RWPE2 (cell line): ENCODE results near the gene ATP13A3.

Experiments used
- ATAC-seq: fragments of 200-7000 bp; cut with Tn5 transposase; 3 replicates; pipeline ENCODE4 v1.9.1; 2021; ENCODE audit warnings: low read depth
- DNase-seq: peaks from one replicate; pipeline ENCODE4 v3.0.0-alpha.2; 2020; ENCODE audit warnings: low spot score
- H3K27ac ChIP-seq: fragments of 450-650 bp; 2 replicates; pipeline ENCODE4 v1.5.1; 2017; ENCODE audit warnings: mild to moderate bottlenecking; ENCODE audit not compliant: poor library complexity, severe bottlenecking
- H3K27me3 ChIP-seq: fragments of 250-450 bp; sonication (Bioruptor Pico); 2 replicates; pipeline ENCODE4 v1.5.1; 2021; ENCODE audit warnings: mild to moderate bottlenecking, moderate library complexity; ENCODE audit not compliant: insufficient read depth, poor library complexity, severe bottlenecking
- H3K36me3 ChIP-seq: fragments of 250-450 bp; sonication (Bioruptor Pico); 2 replicates; pipeline ENCODE4 v1.5.1; 2020; ENCODE audit warnings: low read depth, mild to moderate bottlenecking, moderate library complexity
- H3K4me1 ChIP-seq: fragments of 250-450 bp; sonication (Bioruptor Pico); 2 replicates; pipeline ENCODE4 v1.5.1; 2021; ENCODE audit warnings: mild to moderate bottlenecking, moderate library complexity; ENCODE audit not compliant: insufficient read depth, poor library complexity, severe bottlenecking
- H3K4me3 ChIP-seq: fragments of 250-450 bp; sonication (Bioruptor Pico); 2 replicates; pipeline ENCODE4 v1.5.1; 2021; ENCODE audit warnings: mild to moderate bottlenecking, moderate library complexity; ENCODE audit not compliant: severe bottlenecking
- H3K9me3 ChIP-seq: fragments of 250-450 bp; sonication (Bioruptor Pico); 2 replicates; pipeline ENCODE4 v1.5.1; 2021; ENCODE audit warnings: mild to moderate bottlenecking, moderate library complexity; ENCODE audit not compliant: severe bottlenecking
- CTCF ChIP-seq: fragments of 450-650 bp; IDR thresholded peaks from one replicate; pipeline ENCODE4 v1.5.1; 2017; ENCODE audit warnings: mild to moderate bottlenecking, moderate library complexity; ENCODE audit not compliant: poor library complexity, severe bottlenecking

The ATP13A3 gene

GRCh38 chr3:194386648-194387047 is 100.2 kb downstream of the ATP13A3 start:
- no peak for ATAC-seq
- Histone ChIP-seq H3K27ac (no peak overlapping the region), H3K27me3 (no peaks in the 10 kb centered on the region), H3K36me3 (no peaks in the 10 kb centered on the region), H3K9me3 (no peaks in the 10 kb centered on the region), H3K4me1 (no peaks in the 10 kb centered on the region), H3K4me3 (no peak overlapping the region)
- DNase-seq = no peak
- TF ChIP-seq CTCF = no peak

GRCh38 chr3:194386066-194386465 is 100.7 kb downstream of the ATP13A3 start:
- no peak overlapping the region for H3K27ac ChIP-seq
- no peak overlapping the region for H3K4me3 ChIP-seq
- no peaks in the 10 kb centered on the region for H3K9me3 ChIP-seq
- no peaks in the 10 kb centered on the region for H3K36me3 ChIP-seq
- no peak for TF ChIP-seq CTCF
- ATAC-seq = no peak
- H3K4me1 ChIP-seq = no peaks in the 10 kb centered on the region
- H3K27me3 ChIP-seq = no peaks in the 10 kb centered on the region
- no peak for DNase-seq

- Histone ChIP-seq H3K9me3 (no peaks in the 10 kb centered on the region), H3K27me3 (no peaks in the 10 kb centered on the region), H3K27ac (no peak overlapping the region), H3K36me3 (no peaks in the 10 kb centered on the region), H3K4me3 (no peak overlapping the region), H3K4me1 (no peaks in the 10 kb centered on the region)
- DNase-seq (no peak), ATAC-seq (no peak)
- no peak for TF ChIP-seq CTCF
These were observed 102.2 kb downstream of the ATP13A3 start for GRCh38 chr3:194384569-194385001.

GRCh38 chr3:194384156-194384555 is 102.6 kb downstream of the ATP13A3 start:
- ATAC-seq = no peak
- no peak overlapping the region for H3K27ac ChIP-seq
- H3K9me3 ChIP-seq = no peaks in the 10 kb centered on the region
- no peaks in the 10 kb centered on the region for H3K27me3 ChIP-seq
- DNase-seq = no peak
- no peak for TF ChIP-seq CTCF
- H3K4me1 ChIP-seq = no peaks in the 10 kb centered on the region
- no peak overlapping the region for H3K4me3 ChIP-seq
- no peaks in the 10 kb centered on the region for H3K36me3 ChIP-seq

- TF ChIP-seq CTCF = no peak
These were observed 103.4 kb downstream of the ATP13A3 start for GRCh38 chr3:194383276-194383940.

More at GRCh38 chr3:194383276-194383940, 103.4 kb downstream of the ATP13A3 start:
- H3K4me3 ChIP-seq = no peak overlapping the region
- no peaks in the 10 kb centered on the region for H3K36me3 ChIP-seq
- no peaks in the 10 kb centered on the region for H3K27me3 ChIP-seq
- ATAC-seq = no peak
- no peaks in the 10 kb centered on the region for H3K9me3 ChIP-seq
- H3K4me1 ChIP-seq = no peaks in the 10 kb centered on the region
- H3K27ac ChIP-seq = no peak overlapping the region
- DNase-seq = no peak
